Neural progenitor cell (in vitro differentiated cells): ENCODE results near the gene PSPN.

Source experiments
- CTCF ChIP-seq: fragments of 200-600 bp; sonication (generic); IDR thresholded peaks from 2 replicates; pipeline ENCODE4 v1.5.1; 2017; ENCODE audit warnings: antibody characterized with exemption, mild to moderate bottlenecking
- EZH2phosphoT487 ChIP-seq: fragments of 200-600 bp; sonication (generic); IDR thresholded peaks from 2 replicates; pipeline ENCODE4 v1.6.1; 2017; ENCODE audit warnings: antibody characterized with exemption

DNA sequence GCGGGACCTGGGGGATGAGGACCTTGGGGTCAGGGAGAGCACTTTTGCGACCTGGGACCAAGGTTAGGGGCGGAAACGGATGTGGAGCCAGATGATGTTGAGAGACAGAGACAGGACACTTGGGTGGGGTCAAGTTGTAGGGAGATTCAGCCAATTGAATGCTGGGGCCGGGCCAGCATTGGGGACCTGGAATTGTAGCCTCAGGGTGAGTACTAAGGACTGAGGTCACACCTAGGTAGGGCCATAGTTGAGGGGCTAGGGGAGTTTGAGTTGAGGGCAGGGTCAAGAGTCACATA lies 2.0 kb downstream of the PSPN start:
- TF ChIP-seq CTCF (no peak), EZH2phosphoT487 (no peak)
